HG02970 (cell line): ENCODE measurements around the gene ZP1.

ENCODE experiments used
- ATAC-seq: cut with Tn5 transposase; IDR thresholded peaks from one replicate; pipeline ENCODE4 v1.9.1; 2021; ENCODE audit warnings: mild to moderate bottlenecking, moderate library complexity, moderate number of reproducible peaks; ENCODE audit not compliant: unreplicated experiment, low FRiP score

ZP1 gene

GRCh38 chr11:60921777-60922335, 54.5 kb downstream of the ZP1 start:
- ATAC-seq = no peak

- ATAC-seq = no peak
Measured at GRCh38 chr11:60922906-60923305, 55.6 kb downstream of the ZP1 start.

- ATAC-seq = no peak
Measured at GRCh38 chr11:60923326-60923725, 56.0 kb downstream of the ZP1 start.

DNA sequence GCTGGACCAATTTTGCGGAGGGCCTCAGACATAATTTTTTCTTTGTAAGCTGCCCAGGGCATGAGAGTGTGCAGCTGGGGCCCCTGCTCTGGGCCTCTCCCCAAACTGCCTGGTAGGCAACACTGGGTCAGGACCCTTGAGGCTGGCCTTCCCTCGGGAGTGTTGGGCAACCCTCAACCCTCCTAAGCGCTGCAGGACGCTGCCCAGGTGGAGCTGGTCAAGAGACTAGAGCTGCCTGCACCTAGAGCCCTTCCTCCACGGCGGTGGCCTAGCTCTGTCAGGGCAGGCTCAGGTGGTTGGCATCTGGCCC, 56.4 kb downstream of the ZP1 start:
- ATAC-seq = no peak

DNA sequence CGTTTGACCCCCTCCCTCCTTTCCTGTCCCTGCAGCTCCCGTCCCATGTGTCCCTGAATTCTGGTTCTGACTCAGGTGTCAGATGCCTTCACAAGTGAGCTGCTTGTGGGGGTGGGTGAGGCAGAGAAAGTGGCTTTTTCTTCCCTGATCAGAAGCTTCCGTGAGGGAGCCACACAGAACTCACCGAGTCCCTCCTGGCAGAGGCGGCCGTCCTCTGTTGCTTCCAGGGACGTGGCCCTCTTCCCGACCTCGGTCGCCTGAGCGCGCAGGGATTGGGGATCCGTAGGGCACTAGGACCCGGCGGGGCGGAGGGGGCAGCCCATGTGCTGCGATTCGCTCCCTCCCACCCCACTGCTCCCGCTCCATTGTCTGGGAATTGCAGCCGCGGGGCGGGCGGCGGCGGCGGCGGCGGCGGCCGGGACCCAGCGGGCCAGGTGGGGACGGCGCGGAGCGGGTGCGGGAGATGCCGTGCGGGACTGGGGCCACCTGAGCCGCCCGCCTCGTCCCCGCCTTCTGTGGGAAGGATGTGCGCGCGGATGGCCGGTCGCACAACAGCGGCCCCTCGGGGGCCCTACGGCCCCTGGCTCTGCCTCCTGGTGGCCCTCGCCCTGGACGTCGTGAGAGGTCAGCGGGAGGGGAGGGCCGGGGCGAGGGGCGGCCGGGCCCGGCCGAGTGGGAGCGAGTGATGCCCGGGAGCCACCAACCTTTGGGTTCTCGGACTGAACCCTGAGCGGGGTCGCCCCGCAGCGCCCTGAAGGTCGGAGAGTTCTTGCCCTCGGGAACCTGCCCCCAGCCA, 57.0 kb downstream of the ZP1 start, which contains the start of gene TMEM132A:
Gene TMEM132A (plus strand): TSS at position 351 of the 796 bp plus-strand sequence. CDS start 174 bp downstream, at position 525.
- no peak for ATAC-seq
